Nephron (organoid): Measurements from ENCODE around the gene PARVG.
"Not testable (repeated sequence)": the region's sequence is repeated elsewhere in the genome, so short reads cannot be mapped to it uniquely, and the experiment has no call there.

Experiments used
- H3K27ac Mint-ChIP-seq, 3 experiments: 2 replicates each; pipeline ENCODE4 v1.8.0; 2020; ENCODE audit warnings: mixed read lengths in 3 of 3, mild to moderate bottlenecking in 2 of 3, moderate library complexity in 1 of 3
- H3K27me3 Mint-ChIP-seq: 2 replicates; pipeline ENCODE4 v1.8.0; 2021; ENCODE audit warnings: low read depth, mild to moderate bottlenecking, moderate library complexity, mixed read lengths
- H3K36me3 Mint-ChIP-seq: 2 replicates; pipeline ENCODE4 v1.8.0; 2020; ENCODE audit warnings: low read depth, mixed read lengths
- H3K4me1 Mint-ChIP-seq: 2 replicates; pipeline ENCODE4 v1.8.0; 2020; ENCODE audit warnings: mixed read lengths
- H3K4me3 Mint-ChIP-seq, 3 experiments: 2 replicates each; pipeline ENCODE4 v1.8.0; 2020; ENCODE audit warnings: mild to moderate bottlenecking in 3 of 3, mixed read lengths in 3 of 3, moderate library complexity in 2 of 3
- H3K9me3 Mint-ChIP-seq: 2 replicates; pipeline ENCODE4 v1.8.0; 2020; ENCODE audit warnings: mixed read lengths
- CTCF ChIP-seq, 3 experiments: fragments of 200-600 bp; sonication (generic); IDR thresholded peaks; one replicate each; pipeline ENCODE4 v1.5.0; 2021; ENCODE audit warnings: antibody characterized with exemption in 3 of 3; ENCODE audit not compliant: unreplicated experiment in 3 of 3

Gene PARVG

GRCh38 chr22:44229809-44230208 lies 49.1 kb downstream of the PARVG start:
- TF ChIP-seq CTCF (IDR thresholded peaks at IDR 0.05; ENCODE audit: unreplicated experiment in 3 of 3): no peak
- Mint-ChIP-seq H3K9me3 (peaks cover 15% of the 10 kb centered on the region), H3K4me3 (no peak overlapping the region), H3K27me3 (peaks cover 19% of the 10 kb centered on the region), H3K4me1 (no peaks in the 10 kb centered on the region), H3K27ac (no peak overlapping the region), H3K36me3 (no peaks in the 10 kb centered on the region)

GRCh38 chr22:44231233-44231632 lies 50.5 kb downstream of the PARVG start:
- H3K36me3 Mint-ChIP-seq: no peaks in the 10 kb centered on the region
- peaks cover 6% of the 10 kb centered on the region for H3K27me3 Mint-ChIP-seq
- no peaks in the 10 kb centered on the region for H3K4me1 Mint-ChIP-seq
- TF ChIP-seq CTCF (IDR thresholded peaks at IDR 0.05; ENCODE audit: unreplicated experiment in 3 of 3): no peak
- H3K27ac Mint-ChIP-seq: no peak overlapping the region
- peaks cover 15% of the 10 kb centered on the region for H3K9me3 Mint-ChIP-seq
- H3K4me3 Mint-ChIP-seq: no peak overlapping the region

GRCh38 chr22:44234372-44234771 lies 53.6 kb downstream of the PARVG start:
- H3K9me3 Mint-ChIP-seq: peaks cover 19% of the 10 kb centered on the region
- H3K27ac Mint-ChIP-seq, H3K36me3 Mint-ChIP-seq, H3K27me3 Mint-ChIP-seq, H3K4me3 Mint-ChIP-seq, H3K4me1 Mint-ChIP-seq: not testable (repeated sequence)

GRCh38 chr22:44237290-44237689 lies 56.6 kb downstream of the PARVG start:
- no peaks in the 10 kb centered on the region for H3K4me1 Mint-ChIP-seq
- H3K4me3 Mint-ChIP-seq: no peak overlapping the region
- peaks cover 15% of the 10 kb centered on the region for H3K27me3 Mint-ChIP-seq
- no peak overlapping the region for H3K27ac Mint-ChIP-seq
- no peak for TF ChIP-seq CTCF (IDR thresholded peaks at IDR 0.05; ENCODE audit: unreplicated experiment in 3 of 3)
- H3K9me3 Mint-ChIP-seq: peaks cover 18% of the 10 kb centered on the region
- H3K36me3 Mint-ChIP-seq: no peaks in the 10 kb centered on the region

- Mint-ChIP-seq H3K27me3 (peaks cover 20% of the 10 kb centered on the region), H3K9me3 (peaks cover 18% of the 10 kb centered on the region)
- H3K4me1 Mint-ChIP-seq, H3K4me3 Mint-ChIP-seq, H3K27ac Mint-ChIP-seq, H3K36me3 Mint-ChIP-seq: not testable (repeated sequence)
These were observed 60.4 kb downstream of the PARVG start for GRCh38 chr22:44241121-44241520.

- H3K27me3 Mint-ChIP-seq: peaks cover 20% of the 10 kb centered on the region
- H3K4me3 Mint-ChIP-seq: no peak overlapping the region
- H3K4me1 Mint-ChIP-seq: no peaks in the 10 kb centered on the region
- no peak for TF ChIP-seq CTCF (IDR thresholded peaks at IDR 0.05; ENCODE audit: unreplicated experiment in 3 of 3)
- H3K27ac Mint-ChIP-seq: no peak overlapping the region
- H3K36me3 Mint-ChIP-seq: no peaks in the 10 kb centered on the region
- H3K9me3 Mint-ChIP-seq: peaks cover 9% of the 10 kb centered on the region
These were observed 62.4 kb downstream of the PARVG start for GRCh38 chr22:44242946-44243724.

- Mint-ChIP-seq H3K4me1 (no peaks in the 10 kb centered on the region), H3K27ac (no peak overlapping the region), H3K27me3 (peaks cover 20% of the 10 kb centered on the region), H3K9me3 (peaks cover 10% of the 10 kb centered on the region), H3K4me3 (no peak overlapping the region), H3K36me3 (no peaks in the 10 kb centered on the region)
- TF ChIP-seq CTCF (IDR thresholded peaks at IDR 0.05; ENCODE audit: unreplicated experiment in 3 of 3): no peak
These were observed 63.0 kb downstream of the PARVG start for GRCh38 chr22:44243761-44244160.
